ENCODE measurements around the gene TEX51.

The TEX51 gene

GRCh38 chr2:126908721-126909177 lies 10.1 kb downstream of the TEX51 start:
- peaks cover 20% of the 10 kb centered on the region for H3K27me3 ChIP-seq (ENCODE audit: control insufficient read depth, insufficient read depth, low read length)
- H3K4me3 ChIP-seq (ENCODE audit: low read length), result no peak overlapping the region
- H3K4me1 ChIP-seq (ENCODE audit: control insufficient read depth, insufficient read depth, low read length), result no peaks in the 10 kb centered on the region
- H3K4me2 ChIP-seq (ENCODE audit: low read length), result no peak overlapping the region
- H3K9me3 ChIP-seq (replicated peaks; ENCODE audit: low read length), result no peaks in the 10 kb centered on the region
- H3K36me3 ChIP-seq (ENCODE audit: insufficient read depth, low read length), result no peaks in the 10 kb centered on the region
- no peak overlapping the region for H3K9ac ChIP-seq (ENCODE audit: low read depth, low read length)

GRCh38 chr2:126909366-126909765 lies 10.7 kb downstream of the TEX51 start:
- Histone ChIP-seq H3K4me3 (ENCODE audit: low read length) (no peak overlapping the region), H3K27me3 (ENCODE audit: control insufficient read depth, insufficient read depth, low read length) (peaks cover 20% of the 10 kb centered on the region), H3K4me2 (ENCODE audit: low read length) (no peak overlapping the region), H3K36me3 (ENCODE audit: insufficient read depth, low read length) (no peaks in the 10 kb centered on the region), H3K4me1 (ENCODE audit: control insufficient read depth, insufficient read depth, low read length) (no peaks in the 10 kb centered on the region), H3K9me3 (replicated peaks; ENCODE audit: low read length) (no peaks in the 10 kb centered on the region), H3K9ac (ENCODE audit: low read depth, low read length) (no peak overlapping the region)

- Histone ChIP-seq H3K4me3 (ENCODE audit: low read length) (no peak overlapping the region), H3K4me1 (ENCODE audit: control insufficient read depth, insufficient read depth, low read length) (no peaks in the 10 kb centered on the region), H3K4me2 (ENCODE audit: low read length) (no peak overlapping the region), H3K27me3 (ENCODE audit: control insufficient read depth, insufficient read depth, low read length) (peaks cover 20% of the 10 kb centered on the region), H3K9ac (ENCODE audit: low read depth, low read length) (no peak overlapping the region), H3K9me3 (replicated peaks; ENCODE audit: low read length) (no peaks in the 10 kb centered on the region), H3K36me3 (ENCODE audit: insufficient read depth, low read length) (no peaks in the 10 kb centered on the region)
These were observed 11.1 kb downstream of the TEX51 start for GRCh38 chr2:126909781-126910180.

- Histone ChIP-seq H3K4me2 (ENCODE audit: low read length) (no peak overlapping the region), H3K4me1 (ENCODE audit: control insufficient read depth, insufficient read depth, low read length) (no peaks in the 10 kb centered on the region), H3K27me3 (ENCODE audit: control insufficient read depth, insufficient read depth, low read length) (peaks cover 20% of the 10 kb centered on the region), H3K4me3 (ENCODE audit: low read length) (no peak overlapping the region), H3K9ac (ENCODE audit: low read depth, low read length) (no peak overlapping the region), H3K9me3 (replicated peaks; ENCODE audit: low read length) (no peaks in the 10 kb centered on the region), H3K36me3 (ENCODE audit: insufficient read depth, low read length) (no peaks in the 10 kb centered on the region)
These were observed 11.9 kb downstream of the TEX51 start for GRCh38 chr2:126910637-126911036.

DNA sequence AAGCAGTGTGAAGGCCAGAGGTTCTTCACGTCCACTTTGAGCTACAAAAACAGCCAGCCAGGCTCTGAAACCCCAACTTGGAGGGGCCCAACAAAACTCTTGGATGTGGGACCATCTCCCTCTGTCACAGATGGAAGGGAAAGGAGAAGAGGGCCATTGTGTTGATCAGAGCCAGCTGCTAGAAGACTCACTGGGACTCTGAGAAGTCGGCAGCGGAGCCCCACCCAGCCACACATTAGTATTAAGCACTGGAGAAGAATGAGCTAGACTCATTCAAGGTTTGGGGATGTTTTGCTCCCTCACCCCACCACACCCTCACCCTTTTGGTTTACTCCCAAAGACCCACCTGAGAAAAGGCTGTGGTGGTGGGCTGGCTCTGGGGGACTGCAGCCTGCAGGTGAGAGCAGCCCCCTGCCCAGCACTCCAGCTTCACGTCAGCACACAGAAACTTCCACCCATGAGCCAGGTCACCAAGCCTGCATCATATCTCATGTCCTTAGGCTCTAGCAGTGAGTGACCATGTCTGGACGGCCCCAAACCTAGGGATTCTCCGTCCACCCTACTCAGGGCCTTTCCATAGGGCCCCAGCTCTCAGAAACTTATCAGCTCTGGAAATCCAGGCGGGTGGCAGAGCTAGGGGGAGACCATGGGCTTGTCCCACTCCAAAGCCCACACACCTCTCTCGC lies 12.6 kb downstream of the TEX51 start:
- no peaks in the 10 kb centered on the region for H3K36me3 ChIP-seq (ENCODE audit: insufficient read depth, low read length)
- H3K9me3 ChIP-seq (replicated peaks; ENCODE audit: low read length), result no peaks in the 10 kb centered on the region
- H3K4me2 ChIP-seq (ENCODE audit: low read length), result no peak overlapping the region
- H3K4me1 ChIP-seq (ENCODE audit: control insufficient read depth, insufficient read depth, low read length), result no peaks in the 10 kb centered on the region
- peaks cover 19% of the 10 kb centered on the region for H3K27me3 ChIP-seq (ENCODE audit: control insufficient read depth, insufficient read depth, low read length)
- no peak overlapping the region for H3K9ac ChIP-seq (ENCODE audit: low read depth, low read length)
- H3K4me3 ChIP-seq (ENCODE audit: low read length), result no peak overlapping the region

- Histone ChIP-seq H3K4me1 (ENCODE audit: control insufficient read depth, insufficient read depth, low read length) (no peaks in the 10 kb centered on the region), H3K4me2 (ENCODE audit: low read length) (no peak overlapping the region), H3K9me3 (replicated peaks; ENCODE audit: low read length) (no peaks in the 10 kb centered on the region), H3K27me3 (ENCODE audit: control insufficient read depth, insufficient read depth, low read length) (peaks cover 11% of the 10 kb centered on the region), H3K4me3 (ENCODE audit: low read length) (no peak overlapping the region), H3K9ac (ENCODE audit: low read depth, low read length) (no peak overlapping the region), H3K36me3 (ENCODE audit: insufficient read depth, low read length) (no peaks in the 10 kb centered on the region)
These were observed 13.5 kb downstream of the TEX51 start for GRCh38 chr2:126912201-126912600.

- Histone ChIP-seq H3K4me3 (ENCODE audit: low read length) (no peak overlapping the region), H3K36me3 (ENCODE audit: insufficient read depth, low read length) (no peaks in the 10 kb centered on the region), H3K9me3 (replicated peaks; ENCODE audit: low read length) (no peaks in the 10 kb centered on the region), H3K4me2 (ENCODE audit: low read length) (no peak overlapping the region), H3K27me3 (ENCODE audit: control insufficient read depth, insufficient read depth, low read length) (peaks cover 8% of the 10 kb centered on the region), H3K4me1 (ENCODE audit: control insufficient read depth, insufficient read depth, low read length) (no peaks in the 10 kb centered on the region), H3K9ac (ENCODE audit: low read depth, low read length) (no peak overlapping the region)
These were observed 14.6 kb downstream of the TEX51 start for GRCh38 chr2:126913329-126913728.

- Histone ChIP-seq H3K36me3 (ENCODE audit: insufficient read depth, low read length) (no peaks in the 10 kb centered on the region), H3K27me3 (ENCODE audit: control insufficient read depth, insufficient read depth, low read length) (peaks cover 8% of the 10 kb centered on the region), H3K4me3 (ENCODE audit: low read length) (no peak overlapping the region), H3K9ac (ENCODE audit: low read depth, low read length) (no peak overlapping the region), H3K4me1 (ENCODE audit: control insufficient read depth, insufficient read depth, low read length) (no peaks in the 10 kb centered on the region), H3K9me3 (replicated peaks; ENCODE audit: low read length) (no peaks in the 10 kb centered on the region), H3K4me2 (ENCODE audit: low read length) (no peak overlapping the region)
These were observed 15.4 kb downstream of the TEX51 start for GRCh38 chr2:126913881-126914615.

GRCh38 chr2:126914811-126915500 lies 16.3 kb downstream of the TEX51 start:
- Histone ChIP-seq H3K9ac (ENCODE audit: low read depth, low read length) (no peak overlapping the region), H3K4me1 (ENCODE audit: control insufficient read depth, insufficient read depth, low read length) (no peaks in the 10 kb centered on the region), H3K9me3 (replicated peaks; ENCODE audit: low read length) (no peaks in the 10 kb centered on the region), H3K27me3 (ENCODE audit: control insufficient read depth, insufficient read depth, low read length) (peaks cover 5% of the 10 kb centered on the region), H3K36me3 (ENCODE audit: insufficient read depth, low read length) (no peaks in the 10 kb centered on the region), H3K4me3 (ENCODE audit: low read length) (no peak overlapping the region), H3K4me2 (ENCODE audit: low read length) (no peak overlapping the region)

GRCh38 chr2:126915903-126916302 lies 17.2 kb downstream of the TEX51 start:
- no peak overlapping the region for H3K9ac ChIP-seq (ENCODE audit: low read depth, low read length)
- no peak overlapping the region for H3K4me2 ChIP-seq (ENCODE audit: low read length)
- no peaks in the 10 kb centered on the region for H3K4me1 ChIP-seq (ENCODE audit: control insufficient read depth, insufficient read depth, low read length)
- no peak overlapping the region for H3K4me3 ChIP-seq (ENCODE audit: low read length)
- H3K9me3 ChIP-seq (replicated peaks; ENCODE audit: low read length), result no peaks in the 10 kb centered on the region
- H3K36me3 ChIP-seq (ENCODE audit: insufficient read depth, low read length), result no peaks in the 10 kb centered on the region
- peaks cover 5% of the 10 kb centered on the region for H3K27me3 ChIP-seq (ENCODE audit: control insufficient read depth, insufficient read depth, low read length)

DNA sequence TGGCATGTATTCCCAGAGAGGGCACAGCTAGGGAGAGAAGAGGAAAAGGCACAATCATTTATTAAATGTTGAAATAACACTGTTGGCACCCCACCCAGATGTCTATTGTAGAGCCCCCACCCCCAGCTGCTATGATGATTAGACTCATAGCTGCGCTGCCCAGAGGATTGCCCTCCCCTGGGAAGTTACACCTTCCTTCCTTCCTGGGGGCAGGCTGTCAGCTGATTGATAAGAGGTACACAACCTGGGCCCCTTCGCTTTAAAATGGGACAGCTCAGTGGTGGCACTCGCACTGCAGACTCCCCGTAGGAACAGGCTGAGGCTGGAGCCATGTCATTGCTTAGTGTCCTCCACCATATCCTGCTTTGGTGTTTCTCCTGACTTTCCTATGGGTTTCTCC lies 18.1 kb downstream of the TEX51 start:
- H3K4me2 ChIP-seq (ENCODE audit: low read length), result no peak overlapping the region
- H3K36me3 ChIP-seq (ENCODE audit: insufficient read depth, low read length), result no peaks in the 10 kb centered on the region
- peaks cover 5% of the 10 kb centered on the region for H3K27me3 ChIP-seq (ENCODE audit: control insufficient read depth, insufficient read depth, low read length)
- H3K9me3 ChIP-seq (replicated peaks; ENCODE audit: low read length), result no peaks in the 10 kb centered on the region
- H3K9ac ChIP-seq (ENCODE audit: low read depth, low read length), result no peak overlapping the region
- no peaks in the 10 kb centered on the region for H3K4me1 ChIP-seq (ENCODE audit: control insufficient read depth, insufficient read depth, low read length)
- H3K4me3 ChIP-seq (ENCODE audit: low read length), result no peak overlapping the region
